CD4-positive, alpha-beta T cell treated with Interleukin-17A for 4 hours (primary cell): ENCODE data around the gene STEAP3.

Experiments used
- DNase-seq: peaks from one replicate; pipeline ENCODE4 v3.0.0-alpha.2; 2020; ENCODE audit warnings: mixed read lengths

STEAP3 gene

DNA sequence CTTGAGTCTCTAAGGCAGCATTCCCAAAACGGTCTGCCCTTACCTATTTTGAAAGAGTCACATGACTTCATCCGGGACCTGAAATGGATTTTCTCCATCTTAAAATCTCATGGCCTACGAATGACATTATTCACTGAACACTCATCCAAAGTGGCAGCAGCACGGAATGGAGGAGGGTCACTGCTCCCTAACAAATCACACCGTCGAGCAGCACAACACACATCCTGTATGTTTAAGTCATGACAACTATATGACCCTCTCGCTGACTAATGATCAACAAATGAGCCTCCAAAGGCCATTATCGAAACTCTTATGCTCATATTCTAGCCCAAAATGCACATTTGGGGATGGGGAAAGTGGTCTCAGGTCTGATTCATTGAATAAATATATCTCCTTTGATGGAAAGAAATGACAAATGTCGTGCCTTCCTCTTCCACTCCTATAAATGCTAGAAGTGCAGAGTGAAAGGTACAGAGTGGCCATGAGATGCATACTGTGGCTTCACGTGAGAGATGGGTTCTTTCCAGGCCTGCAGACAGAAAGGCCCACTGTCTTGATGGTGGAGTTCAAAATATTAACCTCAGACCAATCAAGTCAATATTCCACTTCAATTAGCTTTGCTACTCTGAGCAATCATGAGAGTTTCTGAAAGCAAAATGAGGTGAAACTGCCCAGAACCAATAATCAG, 72.2 kb downstream of the STEAP3 start:
- no peak for DNase-seq

- no peak for DNase-seq
Observed at GRCh38 chr2:119301413-119301812, 77.8 kb downstream of the STEAP3 start.

- no peak for DNase-seq
Observed at GRCh38 chr2:119304847-119305246, 81.2 kb downstream of the STEAP3 start.

- no peak for DNase-seq
Observed at GRCh38 chr2:119305497-119306195, 82.0 kb downstream of the STEAP3 start.

DNA sequence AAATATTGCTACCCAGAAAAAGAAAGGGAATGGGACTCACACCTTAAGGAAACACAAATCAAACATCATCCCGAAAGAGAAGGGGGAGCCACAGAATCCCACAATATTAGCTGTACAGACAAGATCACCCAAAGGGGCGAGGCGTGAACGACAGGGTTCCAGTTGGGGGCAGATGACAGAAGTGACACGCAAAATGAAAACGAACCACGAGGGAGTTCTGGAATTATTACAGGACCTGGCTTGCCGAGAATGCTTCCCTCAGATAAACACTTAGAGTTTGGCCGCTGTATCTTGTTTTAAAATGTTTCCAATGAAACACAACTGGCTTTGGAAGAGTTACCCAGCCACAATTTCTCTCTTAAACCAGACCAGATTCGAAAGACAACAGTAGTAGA, 82.6 kb downstream of the STEAP3 start:
- DNase-seq = no peak

DNA sequence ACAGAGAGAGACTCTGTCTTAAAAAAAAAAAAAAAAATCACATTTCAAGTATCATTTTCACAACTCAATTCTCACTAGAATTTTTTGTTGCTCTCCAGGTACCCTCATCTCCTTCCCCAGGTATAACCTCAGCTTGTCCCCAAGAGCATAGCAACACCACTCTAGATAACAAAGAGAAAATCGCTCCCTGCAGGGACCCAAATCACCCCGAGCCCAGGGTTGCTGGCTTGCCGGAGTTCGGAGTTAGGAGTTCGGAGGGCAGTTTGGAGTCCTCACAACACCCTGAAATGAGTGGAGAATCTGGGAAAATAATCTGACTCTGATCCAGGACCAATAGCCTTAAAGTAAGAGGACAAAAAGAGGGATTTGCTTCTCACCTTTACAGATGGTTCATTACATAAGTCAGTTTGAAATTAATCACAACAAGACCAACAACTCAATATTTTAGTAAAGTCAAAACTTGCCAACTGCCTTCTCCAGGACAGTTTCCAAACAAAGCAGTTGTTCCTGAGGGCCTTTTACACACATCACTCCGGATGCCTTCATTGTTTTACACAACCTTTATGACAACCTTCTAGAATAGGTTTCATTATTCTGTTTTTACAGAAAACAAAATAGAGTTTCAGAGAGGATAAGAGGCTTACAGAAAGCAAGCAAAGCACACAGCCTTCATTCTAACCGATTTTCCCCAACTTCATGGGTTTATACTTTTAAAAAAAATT, 83.9 kb downstream of the STEAP3 start:
- DNase-seq = no peak

DNA sequence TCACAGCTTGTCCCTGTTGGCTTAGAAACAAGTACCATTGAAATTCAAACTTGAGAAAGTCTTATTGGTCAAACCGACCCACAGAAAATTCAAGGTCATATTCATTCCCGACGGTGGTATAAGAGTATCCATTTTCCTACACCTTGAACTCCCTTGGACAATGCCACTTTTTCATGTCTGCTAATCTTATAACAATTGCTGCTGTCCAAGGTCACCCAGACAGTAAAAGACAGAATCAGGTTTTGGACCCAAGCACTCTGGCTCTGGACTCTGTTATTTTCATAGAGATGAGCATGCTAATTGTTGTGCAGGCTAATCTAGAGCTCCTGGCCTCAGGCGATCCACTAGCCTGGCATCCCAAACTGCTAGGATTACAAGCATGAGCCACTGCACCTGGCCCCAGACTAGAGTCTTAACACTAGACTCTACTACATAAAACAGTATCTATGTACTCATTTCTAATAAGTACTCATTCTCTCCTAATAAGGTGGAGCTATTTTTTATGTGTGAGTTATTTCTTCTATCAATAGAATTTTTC, 85.2 kb downstream of the STEAP3 start:
- DNase-seq = no peak

DNA sequence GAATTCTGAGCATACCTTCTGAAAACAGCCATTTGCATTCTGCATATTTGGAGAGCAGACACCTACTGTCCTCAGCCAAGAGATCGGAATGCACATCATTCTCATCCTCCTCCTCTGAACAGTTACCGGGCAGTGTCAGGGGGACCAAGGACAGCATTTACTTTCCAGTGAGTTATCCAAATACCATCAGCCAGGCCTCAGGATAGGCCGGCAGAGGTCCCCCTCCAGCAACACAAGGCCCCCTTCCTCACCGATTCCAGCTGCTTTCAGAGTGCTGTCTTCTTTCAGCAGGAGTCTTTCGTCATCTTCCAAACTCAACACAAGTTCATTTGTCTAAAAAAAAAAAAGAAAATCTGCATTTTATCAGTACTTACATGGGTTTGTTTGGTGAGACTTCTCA, 87.7 kb downstream of the STEAP3 start:
- DNase-seq = no peak

DNA sequence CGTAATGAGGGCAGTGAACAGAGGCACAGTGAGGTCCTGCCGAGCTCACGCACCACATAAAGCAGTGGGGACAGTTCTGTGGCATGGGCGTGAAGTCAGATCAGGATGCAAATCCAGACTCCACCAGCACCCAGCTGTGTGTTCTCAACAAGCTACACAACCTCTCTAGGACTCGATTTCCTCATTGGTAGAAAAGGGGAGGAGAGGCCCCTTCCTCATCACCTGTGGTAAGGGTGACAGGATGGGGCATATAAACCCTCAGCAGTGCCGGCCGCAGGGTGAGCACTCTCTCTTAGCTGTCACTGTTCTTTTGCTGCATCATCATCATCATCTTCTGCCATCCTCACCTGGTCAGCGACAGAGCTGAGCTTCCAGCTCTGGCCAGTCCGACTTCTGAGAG, 88.2 kb downstream of the STEAP3 start:
- no peak for DNase-seq
